Measurements from ENCODE around the gene CCDC69.

DNA sequence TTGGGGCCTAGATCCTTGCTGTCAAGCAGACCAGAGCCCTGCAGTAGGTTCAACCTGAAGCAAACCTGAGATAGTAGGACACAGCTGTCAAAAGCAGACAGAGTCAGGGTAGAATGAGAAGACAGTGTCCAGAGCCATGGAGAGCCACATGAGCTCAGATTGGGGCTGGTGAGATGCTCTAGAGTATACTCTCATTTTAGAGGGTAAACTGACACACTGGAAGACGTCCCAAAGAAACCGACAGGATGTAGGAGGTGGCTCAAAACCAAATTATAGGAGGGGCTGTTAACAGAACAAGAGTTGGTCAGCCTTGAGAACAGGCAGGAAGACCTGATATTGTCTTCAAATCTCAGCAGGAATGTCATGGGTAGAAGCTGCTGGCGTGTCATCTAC lies 11.5 kb downstream of the CCDC69 start:
- TF ChIP-seq, protein P1, sequence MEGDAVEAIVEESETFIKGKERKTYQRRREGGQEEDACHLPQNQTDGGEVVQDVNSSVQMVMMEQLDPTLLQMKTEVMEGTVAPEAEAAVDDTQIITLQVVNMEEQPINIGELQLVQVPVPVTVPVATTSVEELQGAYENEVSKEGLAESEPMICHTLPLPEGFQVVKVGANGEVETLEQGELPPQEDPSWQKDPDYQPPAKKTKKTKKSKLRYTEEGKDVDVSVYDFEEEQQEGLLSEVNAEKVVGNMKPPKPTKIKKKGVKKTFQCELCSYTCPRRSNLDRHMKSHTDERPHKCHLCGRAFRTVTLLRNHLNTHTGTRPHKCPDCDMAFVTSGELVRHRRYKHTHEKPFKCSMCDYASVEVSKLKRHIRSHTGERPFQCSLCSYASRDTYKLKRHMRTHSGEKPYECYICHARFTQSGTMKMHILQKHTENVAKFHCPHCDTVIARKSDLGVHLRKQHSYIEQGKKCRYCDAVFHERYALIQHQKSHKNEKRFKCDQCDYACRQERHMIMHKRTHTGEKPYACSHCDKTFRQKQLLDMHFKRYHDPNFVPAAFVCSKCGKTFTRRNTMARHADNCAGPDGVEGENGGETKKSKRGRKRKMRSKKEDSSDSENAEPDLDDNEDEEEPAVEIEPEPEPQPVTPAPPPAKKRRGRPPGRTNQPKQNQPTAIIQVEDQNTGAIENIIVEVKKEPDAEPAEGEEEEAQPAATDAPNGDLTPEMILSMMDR (IDR thresholded peaks at IDR 0.05 in 4 of 5, conservative IDR thresholded peaks at IDR 0.05 in 1 of 5) = no peak
- no peak for TF ChIP-seq POLR2A (IDR thresholded peaks at IDR 0.05)

Measured in gastrocnemius medialis (tissue), 4 donors.